Measurements from ENCODE around the gene GREB1. TPM values are rescaled to one million over a fixed set of nuclear protein-coding genes. Genes with fewer than 3 reads are reported as not detected.

The GREB1 gene
- total and polyA plus RNA-seq, 2 of the 13 experiments (the other 11 are each of a cell fraction or from before 2014, with no cell fraction given): 31.3 to 61.2 TPM

- TF ChIP-seq PTBP1 (IDR thresholded peaks at IDR 0.05; ENCODE audit: low read depth, low read length, poor library complexity, severe bottlenecking) (no peak), ZNF292 (CRISPR knock-in tag; IDR thresholded peaks at IDR 0.05; ENCODE audit: borderline replicate concordance, low read depth) (no peak), ZFY (CRISPR knock-in tag; IDR thresholded peaks at IDR 0.05) (no peak), ZNF235 (CRISPR knock-in tag; IDR thresholded peaks at IDR 0.05; ENCODE audit: borderline replicate concordance) (no peak), NFE2 (CRISPR knock-in tag; IDR thresholded peaks at IDR 0.05) (no peak), HMGXB4 (CRISPR knock-in tag; IDR thresholded peaks at IDR 0.05; ENCODE audit: borderline replicate concordance in 1 of 2, low read depth in 1 of 2) (no peak), FOXP4 (CRISPR knock-in tag; IDR thresholded peaks at IDR 0.05) (0 out of 2 replicates have a peak, but pooled peaks have one; percentile 23), CSRNP2 (CRISPR knock-in tag; conservative IDR thresholded peaks at IDR 0.05; ENCODE audit: low read depth) (no peak), ZBTB38 (CRISPR knock-in tag; IDR thresholded peaks at IDR 0.05) (no peak), SMAD9 (CRISPR knock-in tag; IDR thresholded peaks at IDR 0.05) (no peak), ZNF20 (CRISPR knock-in tag; IDR thresholded peaks at IDR 0.05) (no peak), RBM39 (IDR thresholded peaks at IDR 0.05; ENCODE audit: low read depth, low read length, poor library complexity, severe bottlenecking) (no peak), SP1 (IDR thresholded peaks at IDR 0.05) (no peak), SP1 (CRISPR knock-in tag; IDR thresholded peaks at IDR 0.05) (no peak), TAF1 (CRISPR knock-in tag; IDR thresholded peaks at IDR 0.05) (no peak), BATF2 (CRISPR knock-in tag; IDR thresholded peaks at IDR 0.05) (no peak), GPN1 (CRISPR knock-in tag; IDR thresholded peaks at IDR 0.05; ENCODE audit: borderline replicate concordance) (no peak), FOXO1 (CRISPR knock-in tag; IDR thresholded peaks at IDR 0.05) (no peak), ZNF543 (CRISPR knock-in tag; IDR thresholded peaks at IDR 0.05) (no peak), JDP2 (CRISPR knock-in tag; IDR thresholded peaks at IDR 0.05; ENCODE audit: borderline replicate concordance) (no peak), HNRNPLL (IDR thresholded peaks at IDR 0.05; ENCODE audit: low read depth, low read length, poor library complexity, severe bottlenecking) (no peak), IRF2 (CRISPR knock-in tag; IDR thresholded peaks at IDR 0.05) (no peak), ZNF510 (CRISPR knock-in tag; IDR thresholded peaks at IDR 0.05; ENCODE audit: low read depth) (no peak), KDM4B (CRISPR knock-in tag; IDR thresholded peaks at IDR 0.05) (no peak), ADNP (CRISPR knock-in tag; IDR thresholded peaks at IDR 0.05) (peak; percentile 88)
These were observed 9.7 kb downstream of the GREB1 start (continued) for GRCh38 chr2:11543337-11544216.

Measured in HepG2 (cell line).